Measurements from ENCODE around the gene COPS3.
A peak's percentile ranks its signal among the peaks of the same experiment; 100 is the strongest.
"Not testable (repeated sequence)": the region's sequence is repeated elsewhere in the genome, so short reads cannot be mapped to it uniquely, and the experiment has no call there.

The COPS3 gene

DNA sequence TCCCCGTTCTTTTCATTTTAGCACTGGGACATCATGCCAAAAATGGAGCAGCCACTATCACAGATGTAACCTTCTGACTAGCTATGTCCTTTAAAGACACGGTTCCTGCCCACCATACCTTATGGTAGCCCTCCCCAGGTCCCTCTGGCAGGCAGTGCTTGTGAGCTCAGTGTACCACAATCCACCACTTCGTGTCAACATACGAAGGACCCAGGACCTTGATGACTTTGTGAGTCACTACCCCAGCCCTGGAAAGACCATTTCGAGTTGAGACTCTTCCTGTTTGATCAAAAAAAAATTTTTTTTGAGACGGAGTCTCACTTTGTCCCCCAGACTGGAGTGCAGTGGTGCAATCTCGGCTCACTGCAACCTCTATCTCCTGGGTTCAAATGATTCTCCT, 23.0 kb downstream of the COPS3 start:
- Histone ChIP-seq H3K18ac (ENCODE audit: low read length) (no peak overlapping the region), H3K4ac (ENCODE audit: low read depth, low read length) (no peak overlapping the region), H3K4me1 (ENCODE audit: control insufficient read depth in 1 of 2, insufficient read depth in 2 of 2, low read length in 2 of 2) (no peaks in the 10 kb centered on the region), H2BK120ac (ENCODE audit: insufficient read depth, low read length, poor library complexity) (no peak overlapping the region), H3K23ac (ENCODE audit: low read length) (no peak overlapping the region), H3K4me3 (ENCODE audit: low read depth, low read length) (no peak overlapping the region), H4K91ac (ENCODE audit: low read depth, low read length) (no peak overlapping the region), H2BK5ac (ENCODE audit: low read depth, low read length, poor library complexity) (no peak overlapping the region), H3K36me3 (ENCODE audit: control insufficient read depth in 1 of 2, insufficient read depth in 2 of 2, low read length in 2 of 2) (peaks cover 41 to 59% of the 10 kb centered on the region in 2 experiments), H3K14ac (ENCODE audit: low read length) (no peak overlapping the region), H4K8ac (ENCODE audit: low read depth, low read length) (no peak overlapping the region), H3K9ac (ENCODE audit: low read length) (no peak overlapping the region), H2AFZ (ENCODE audit: insufficient read depth, low read length, poor library complexity) (no peak overlapping the region), H3K79me1 (ENCODE audit: low read length) (no peaks in the 10 kb centered on the region), H2BK12ac (ENCODE audit: low read length) (no peak overlapping the region), H3K27ac (ENCODE audit: low read depth, low read length) (no peak overlapping the region), H3K9me3 (ENCODE audit: insufficient read depth, low read depth, low read length) (no peaks in the 10 kb centered on the region), H3K27me3 (ENCODE audit: insufficient read depth, low read length) (no peaks in the 10 kb centered on the region), H4K12ac (ENCODE audit: low read depth, low read length) (no peak overlapping the region), H3K79me2 (ENCODE audit: control insufficient read depth, insufficient read depth, low read length, poor library complexity) (no peaks in the 10 kb centered on the region), H2AK5ac (ENCODE audit: low read length) (no peak overlapping the region), H3K4me2 (ENCODE audit: low read length) (no peak overlapping the region)
- no peak for DNase-seq
- no CpG with 5 or more reads among the region's 7 CpGs for WGBS (ENCODE audit: extremely low coverage, insufficient coverage, insufficient read length)

DNA sequence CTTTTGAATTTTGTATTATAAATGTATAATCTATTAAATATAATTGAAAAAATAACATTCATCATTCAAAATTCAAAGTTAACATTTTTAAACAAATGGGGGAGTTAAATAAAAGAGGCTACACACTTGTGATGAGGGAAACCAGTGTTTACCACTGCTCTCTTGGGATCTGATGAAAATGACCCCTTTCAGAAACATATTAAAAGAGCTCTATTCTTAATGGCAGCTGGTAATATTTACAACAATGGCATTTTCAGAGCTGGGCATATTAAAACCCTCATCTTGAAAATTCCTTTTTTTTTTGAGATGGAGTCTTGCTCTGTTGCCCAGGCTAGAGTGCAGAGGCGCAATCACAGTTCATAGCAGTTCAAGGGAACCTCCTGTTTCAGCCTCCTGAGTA, 24.7 kb downstream of the COPS3 start:
- Histone ChIP-seq H3K9ac (ENCODE audit: low read length) (no peak overlapping the region), H2BK12ac (ENCODE audit: low read length) (no peak overlapping the region), H3K18ac (ENCODE audit: low read length) (no peak overlapping the region), H3K4ac (ENCODE audit: low read depth, low read length) (no peak overlapping the region), H3K79me2 (ENCODE audit: control insufficient read depth, insufficient read depth, low read length, poor library complexity) (no peaks in the 10 kb centered on the region), H3K27ac (ENCODE audit: low read depth, low read length) (no peak overlapping the region), H3K4me1 (ENCODE audit: control insufficient read depth in 1 of 2, insufficient read depth in 2 of 2, low read length in 2 of 2) (no peaks in the 10 kb centered on the region), H4K12ac (ENCODE audit: low read depth, low read length) (no peak overlapping the region), H3K9me3 (ENCODE audit: insufficient read depth, low read depth, low read length) (no peaks in the 10 kb centered on the region), H3K27me3 (ENCODE audit: insufficient read depth, low read length) (no peaks in the 10 kb centered on the region), H2AK5ac (ENCODE audit: low read length) (no peak overlapping the region), H3K4me3 (ENCODE audit: low read depth, low read length) (no peak overlapping the region), H2BK5ac (ENCODE audit: low read depth, low read length, poor library complexity) (no peak overlapping the region), H3K23ac (ENCODE audit: low read length) (no peak overlapping the region), H2BK120ac (ENCODE audit: insufficient read depth, low read length, poor library complexity) (no peak overlapping the region), H3K36me3 (ENCODE audit: control insufficient read depth in 1 of 2, insufficient read depth in 2 of 2, low read length in 2 of 2) (peaks cover 42 to 67% of the 10 kb centered on the region in 2 experiments), H2AFZ (ENCODE audit: insufficient read depth, low read length, poor library complexity) (no peak overlapping the region), H4K91ac (ENCODE audit: low read depth, low read length) (no peak overlapping the region), H3K79me1 (ENCODE audit: low read length) (no peaks in the 10 kb centered on the region), H3K4me2 (ENCODE audit: low read length) (no peak overlapping the region), H4K8ac (ENCODE audit: low read depth, low read length) (no peak overlapping the region), H3K14ac (ENCODE audit: low read length) (no peak overlapping the region)
- WGBS (ENCODE audit: extremely low coverage, insufficient coverage, insufficient read length), result no CpG with 5 or more reads among the region's 1 CpG
- no peak for DNase-seq

DNA sequence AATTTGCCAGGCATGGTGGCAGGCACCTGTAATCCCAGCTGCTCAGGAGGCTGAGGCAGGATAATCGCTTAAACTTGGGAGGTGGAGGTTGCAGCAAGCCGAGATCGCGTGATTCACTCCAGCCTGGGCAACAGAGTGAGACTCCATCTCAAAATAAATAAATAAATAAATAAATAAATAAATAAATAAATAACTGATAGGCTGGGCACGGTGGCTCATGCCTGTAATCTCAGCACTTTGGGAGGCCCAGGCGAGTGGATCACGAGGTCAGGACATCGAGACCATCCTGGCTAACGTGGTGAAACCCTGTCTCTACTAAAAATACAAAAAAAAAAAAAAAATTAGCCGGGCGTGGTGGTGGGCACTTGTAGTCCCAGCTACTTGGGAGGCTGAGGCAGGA, 25.4 kb downstream of the COPS3 start:
- H3K18ac ChIP-seq (ENCODE audit: low read length); H2AK5ac ChIP-seq (ENCODE audit: low read length); H3K9me3 ChIP-seq (ENCODE audit: insufficient read depth, low read depth, low read length); H3K79me2 ChIP-seq (ENCODE audit: control insufficient read depth, insufficient read depth, low read length, poor library complexity); H2BK120ac ChIP-seq (ENCODE audit: insufficient read depth, low read length, poor library complexity); H3K14ac ChIP-seq (ENCODE audit: low read length); H2BK12ac ChIP-seq (ENCODE audit: low read length); H3K23ac ChIP-seq (ENCODE audit: low read length); H2AFZ ChIP-seq (ENCODE audit: insufficient read depth, low read length, poor library complexity); H4K91ac ChIP-seq (ENCODE audit: low read depth, low read length); DNase-seq; H3K9ac ChIP-seq (ENCODE audit: low read length); H3K27me3 ChIP-seq (ENCODE audit: insufficient read depth, low read length); H4K8ac ChIP-seq (ENCODE audit: low read depth, low read length); H3K4me1 ChIP-seq (ENCODE audit: control insufficient read depth in 1 of 2, insufficient read depth in 2 of 2, low read length in 2 of 2); H3K27ac ChIP-seq (ENCODE audit: low read depth, low read length); H3K4me2 ChIP-seq (ENCODE audit: low read length); H3K4me3 ChIP-seq (ENCODE audit: low read depth, low read length); H3K4ac ChIP-seq (ENCODE audit: low read depth, low read length); H2BK5ac ChIP-seq (ENCODE audit: low read depth, low read length, poor library complexity); H3K79me1 ChIP-seq (ENCODE audit: low read length); H4K12ac ChIP-seq (ENCODE audit: low read depth, low read length): not testable (repeated sequence)
- peaks cover 39 to 64% of the 10 kb centered on the region in 2 experiments for H3K36me3 ChIP-seq (ENCODE audit: control insufficient read depth in 1 of 2, insufficient read depth in 2 of 2, low read length in 2 of 2)
- no CpG with 5 or more reads among the region's 11 CpGs for WGBS (ENCODE audit: extremely low coverage, insufficient coverage, insufficient read length)

DNA sequence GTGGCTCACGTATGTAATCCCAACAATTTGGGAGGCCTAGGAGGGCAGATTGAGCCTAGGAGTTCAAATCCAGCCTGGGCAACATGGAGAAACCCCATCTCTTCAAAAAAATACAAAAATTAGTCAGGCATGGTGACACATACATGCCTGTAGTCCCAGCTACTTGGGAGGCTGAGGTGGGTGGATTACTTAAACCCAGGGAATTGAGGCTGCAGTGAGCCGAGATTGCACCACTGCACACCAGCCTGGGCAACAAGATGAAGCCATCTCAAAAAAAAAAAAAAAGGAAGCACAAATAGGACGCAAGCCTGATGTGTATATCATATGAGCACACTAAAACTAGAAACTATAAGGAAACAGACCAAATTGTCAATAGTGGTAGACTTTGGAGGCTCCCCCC, 27.0 kb downstream of the COPS3 start:
- Histone ChIP-seq H3K4me1 (ENCODE audit: control insufficient read depth in 1 of 2, insufficient read depth in 2 of 2, low read length in 2 of 2) (no peaks in the 10 kb centered on the region), H3K27me3 (ENCODE audit: insufficient read depth, low read length) (no peaks in the 10 kb centered on the region), H4K8ac (ENCODE audit: low read depth, low read length) (no peak overlapping the region), H3K14ac (ENCODE audit: low read length) (no peak overlapping the region), H2AFZ (ENCODE audit: insufficient read depth, low read length, poor library complexity) (no peak overlapping the region), H3K9me3 (ENCODE audit: insufficient read depth, low read depth, low read length) (no peaks in the 10 kb centered on the region), H3K4me2 (ENCODE audit: low read length) (no peak overlapping the region), H3K4me3 (ENCODE audit: low read depth, low read length) (no peak overlapping the region), H4K12ac (ENCODE audit: low read depth, low read length) (no peak overlapping the region), H4K91ac (ENCODE audit: low read depth, low read length) (no peak overlapping the region), H3K23ac (ENCODE audit: low read length) (no peak overlapping the region), H3K4ac (ENCODE audit: low read depth, low read length) (no peak overlapping the region), H2BK120ac (ENCODE audit: insufficient read depth, low read length, poor library complexity) (no peak overlapping the region), H3K36me3 (ENCODE audit: control insufficient read depth in 1 of 2, insufficient read depth in 2 of 2, low read length in 2 of 2) (peaks cover 36 to 56% of the 10 kb centered on the region in 2 experiments), H2BK12ac (ENCODE audit: low read length) (no peak overlapping the region), H3K18ac (ENCODE audit: low read length) (no peak overlapping the region), H2AK5ac (ENCODE audit: low read length) (no peak overlapping the region), H3K9ac (ENCODE audit: low read length) (no peak overlapping the region), H3K27ac (ENCODE audit: low read depth, low read length) (no peak overlapping the region), H3K79me1 (ENCODE audit: low read length) (no peaks in the 10 kb centered on the region), H2BK5ac (ENCODE audit: low read depth, low read length, poor library complexity) (no peak overlapping the region), H3K79me2 (ENCODE audit: control insufficient read depth, insufficient read depth, low read length, poor library complexity) (no peaks in the 10 kb centered on the region)
- DNase-seq, result peak; percentile 28 to 45
- no CpG with 5 or more reads among the region's 3 CpGs for WGBS (ENCODE audit: extremely low coverage, insufficient coverage, insufficient read length)

Measured in trophoblast cell (in vitro differentiated cells and primary cell).